HG03095 (cell line): ENCODE measurements around the gene OR1J4.
"Not testable (repeated sequence)": the region's sequence is repeated elsewhere in the genome, so short reads cannot be mapped to it uniquely, and the experiment has no call there.

Experiments used
- ATAC-seq: cut with Tn5 transposase; IDR thresholded peaks from one replicate; pipeline ENCODE4 v1.9.1; 2021; ENCODE audit warnings: moderate library complexity; ENCODE audit not compliant: unreplicated experiment

The OR1J4 gene

GRCh38 chr9:122518841-122519240, at the start of gene OR1J4:
OR1J4 (plus strand) TSS chr9:122519141; CDS start chr9:122519141, 0 bp downstream.
- no peak for ATAC-seq

GRCh38 chr9:122474561-122474960, 44.4 kb upstream of the OR1J4 start:
- no peak for ATAC-seq

- ATAC-seq: no peak
Measured at GRCh38 chr9:122475717-122476116, 43.2 kb upstream of the OR1J4 start.

GRCh38 chr9:122477346-122477745, 41.6 kb upstream of the OR1J4 start:
- ATAC-seq: no peak

GRCh38 chr9:122477826-122478225, 41.1 kb upstream of the OR1J4 start, which contains the start of gene OR1J1:
OR1J1 (minus strand) TSS chr9:122477926; CDS start chr9:122477926, 0 bp downstream.
- ATAC-seq: no peak

- ATAC-seq: no peak
Measured at GRCh38 chr9:122479062-122479461, 39.9 kb upstream of the OR1J4 start.

GRCh38 chr9:122498883-122499288, 20.1 kb upstream of the OR1J4 start:
- ATAC-seq: no peak

- no peak for ATAC-seq
Measured at GRCh38 chr9:122506964-122507363, 12.0 kb upstream of the OR1J4 start.

- no peak for ATAC-seq
Measured at GRCh38 chr9:122510502-122510901, 8.4 kb upstream of the OR1J4 start, which contains the start of gene OR1J2. OR1J2 (plus strand) TSS chr9:122510802; CDS start chr9:122510802, 0 bp downstream.

- ATAC-seq: no peak
Measured at GRCh38 chr9:122518226-122518625, 715 bp upstream of the OR1J4 start.

GRCh38 chr9:122519376-122519775, 435 bp downstream of the OR1J4 start:
- no peak for ATAC-seq

GRCh38 chr9:122526602-122527001, 7.7 kb downstream of the OR1J4 start:
- ATAC-seq: no peak

- ATAC-seq: no peak
Measured at GRCh38 chr9:122527193-122527592, 8.3 kb downstream of the OR1J4 start, which contains the start of gene OR1N1. OR1N1 (minus strand) TSS chr9:122527293; CDS start chr9:122527293, 0 bp downstream.

- ATAC-seq: not testable (repeated sequence)
Measured at GRCh38 chr9:122531157-122531556, 12.2 kb downstream of the OR1J4 start.

GRCh38 chr9:122536134-122536533, 17.2 kb downstream of the OR1J4 start:
- ATAC-seq: no peak

GRCh38 chr9:122537066-122537465, 18.1 kb downstream of the OR1J4 start:
- ATAC-seq: not testable (repeated sequence)

- no peak for ATAC-seq
Measured at GRCh38 chr9:122538757-122539156, 19.8 kb downstream of the OR1J4 start.

GRCh38 chr9:122546196-122546595, 27.3 kb downstream of the OR1J4 start:
- ATAC-seq: no peak

- no peak for ATAC-seq
Measured at GRCh38 chr9:122551371-122551770, 32.4 kb downstream of the OR1J4 start.

- ATAC-seq: no peak
Measured at GRCh38 chr9:122552812-122553211, 33.9 kb downstream of the OR1J4 start, which contains the start of gene OR1N2. OR1N2 (plus strand) TSS chr9:122553112; CDS start chr9:122553212, 100 bp downstream.

- ATAC-seq: no peak
Measured at GRCh38 chr9:122561446-122561845, 42.5 kb downstream of the OR1J4 start.

GRCh38 chr9:122562134-122562760, 43.3 kb downstream of the OR1J4 start:
- ATAC-seq: no peak

- no peak for ATAC-seq
Measured at GRCh38 chr9:122567901-122568300, 49.0 kb downstream of the OR1J4 start.
